HG03521 (cell line): ENCODE data around the gene FRAT1.
A peak's percentile ranks its signal among the peaks of the same experiment; 100 is the strongest.

Source experiments
- ATAC-seq: cut with Tn5 transposase; IDR thresholded peaks from one replicate; pipeline ENCODE4 v1.9.1; 2021; ENCODE audit warnings: mild to moderate bottlenecking, moderate library complexity; ENCODE audit not compliant: unreplicated experiment

Gene FRAT1

DNA sequence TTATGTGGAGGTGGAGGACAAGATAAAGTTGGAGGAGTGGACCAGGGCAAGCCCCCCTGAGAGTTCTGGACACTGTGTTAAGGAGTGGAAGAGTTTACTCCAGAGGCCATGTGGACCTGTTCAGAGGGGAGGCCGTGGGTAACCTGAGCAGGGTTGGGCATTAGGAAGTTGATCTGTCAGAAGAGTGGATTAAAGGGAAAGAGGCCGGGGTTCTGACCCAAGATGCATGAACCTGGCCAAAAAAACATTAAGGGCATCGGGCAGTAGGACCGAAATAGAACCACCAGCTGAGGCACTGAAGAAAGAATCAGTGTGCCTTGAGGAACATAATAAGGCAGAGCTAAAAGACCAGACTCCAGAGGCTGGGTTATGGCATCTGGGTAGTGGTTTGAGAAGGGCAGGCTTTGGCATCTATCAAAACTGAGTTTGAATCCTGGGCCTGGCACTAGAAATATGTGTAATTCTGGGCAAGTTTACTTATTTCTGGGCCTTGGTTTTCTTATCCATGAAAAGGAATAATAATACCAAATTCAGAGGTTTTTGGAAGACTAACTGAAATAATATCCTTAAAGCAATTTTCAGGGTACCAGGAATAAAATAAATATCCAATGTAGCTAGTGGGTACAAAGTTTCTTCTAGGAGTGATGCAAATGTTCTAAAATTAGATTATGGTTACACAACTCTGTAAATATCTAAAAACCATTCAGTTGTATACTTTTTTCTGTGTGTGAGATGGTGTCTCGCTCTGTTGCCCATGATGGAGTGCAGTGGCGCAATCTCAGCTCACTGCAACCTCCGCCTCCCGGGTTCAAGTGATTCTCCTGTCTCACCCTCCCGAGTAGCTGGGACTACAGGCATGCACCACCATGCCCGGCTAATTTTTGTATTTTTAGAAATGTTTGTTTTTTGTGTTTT lies 10.9 kb upstream of the FRAT1 start:
- ATAC-seq = no peak

DNA sequence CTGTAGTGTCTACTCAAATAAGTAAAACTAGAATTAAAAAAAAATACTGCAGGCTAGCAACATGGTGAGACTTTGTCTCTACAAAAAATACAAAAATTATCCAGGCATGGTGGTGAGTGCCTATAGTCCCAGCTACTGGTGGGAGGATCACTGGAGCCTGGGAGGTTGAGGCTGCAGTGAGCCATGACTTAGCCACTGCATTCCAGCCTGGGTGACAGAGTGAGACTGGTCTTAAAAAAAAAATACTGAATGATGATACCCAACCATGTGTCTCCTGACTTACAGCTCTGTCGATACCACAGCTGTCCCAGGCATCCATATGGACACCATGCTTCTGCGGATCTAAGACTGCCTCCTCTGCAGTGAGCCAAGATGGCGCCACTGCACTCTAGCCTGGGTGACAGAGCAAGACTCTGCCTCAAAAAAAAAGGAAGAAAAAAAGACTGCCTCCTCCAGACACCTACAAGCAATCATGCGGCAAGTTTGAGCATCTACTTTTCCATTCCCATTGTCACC lies 7.9 kb upstream of the FRAT1 start:
- ATAC-seq = no peak

DNA sequence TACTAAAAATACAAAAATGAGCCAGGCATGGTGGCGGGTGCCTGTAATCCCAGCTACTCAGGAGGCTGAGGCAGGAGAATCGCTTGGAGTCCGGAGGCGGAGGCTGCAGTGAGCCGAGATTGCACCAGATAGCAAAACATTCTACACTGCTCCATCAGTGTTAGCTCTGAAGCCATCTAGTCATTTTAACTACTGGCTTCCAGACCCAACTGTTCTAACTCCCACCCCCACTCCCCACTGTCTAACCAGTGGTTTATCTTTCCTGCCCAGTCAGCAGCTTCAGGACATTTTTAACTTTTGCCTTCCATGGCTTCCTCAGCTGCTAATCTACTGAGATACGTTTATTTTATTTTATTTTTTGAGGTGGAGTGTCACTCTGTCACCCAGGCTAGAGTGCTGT lies 6.2 kb upstream of the FRAT1 start:
- no peak for ATAC-seq

DNA sequence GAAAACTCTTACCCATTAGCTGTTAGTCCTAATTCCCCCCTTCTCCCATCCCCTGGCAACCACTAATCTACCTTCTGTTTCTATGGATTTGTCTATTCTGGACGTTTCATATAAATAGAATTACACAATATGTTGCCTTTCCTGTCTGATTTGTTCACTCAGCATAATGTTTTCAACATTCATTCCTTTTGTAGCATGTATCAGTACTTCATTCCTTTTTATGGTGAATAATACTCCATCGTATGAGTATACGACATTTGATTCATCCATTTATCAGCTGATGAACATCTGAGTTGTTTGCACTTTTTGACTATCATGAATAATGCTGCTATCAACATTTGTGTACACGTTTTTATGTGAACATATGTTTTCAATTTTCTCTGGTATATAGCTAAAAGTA lies 4.4 kb upstream of the FRAT1 start:
- ATAC-seq = no peak

DNA sequence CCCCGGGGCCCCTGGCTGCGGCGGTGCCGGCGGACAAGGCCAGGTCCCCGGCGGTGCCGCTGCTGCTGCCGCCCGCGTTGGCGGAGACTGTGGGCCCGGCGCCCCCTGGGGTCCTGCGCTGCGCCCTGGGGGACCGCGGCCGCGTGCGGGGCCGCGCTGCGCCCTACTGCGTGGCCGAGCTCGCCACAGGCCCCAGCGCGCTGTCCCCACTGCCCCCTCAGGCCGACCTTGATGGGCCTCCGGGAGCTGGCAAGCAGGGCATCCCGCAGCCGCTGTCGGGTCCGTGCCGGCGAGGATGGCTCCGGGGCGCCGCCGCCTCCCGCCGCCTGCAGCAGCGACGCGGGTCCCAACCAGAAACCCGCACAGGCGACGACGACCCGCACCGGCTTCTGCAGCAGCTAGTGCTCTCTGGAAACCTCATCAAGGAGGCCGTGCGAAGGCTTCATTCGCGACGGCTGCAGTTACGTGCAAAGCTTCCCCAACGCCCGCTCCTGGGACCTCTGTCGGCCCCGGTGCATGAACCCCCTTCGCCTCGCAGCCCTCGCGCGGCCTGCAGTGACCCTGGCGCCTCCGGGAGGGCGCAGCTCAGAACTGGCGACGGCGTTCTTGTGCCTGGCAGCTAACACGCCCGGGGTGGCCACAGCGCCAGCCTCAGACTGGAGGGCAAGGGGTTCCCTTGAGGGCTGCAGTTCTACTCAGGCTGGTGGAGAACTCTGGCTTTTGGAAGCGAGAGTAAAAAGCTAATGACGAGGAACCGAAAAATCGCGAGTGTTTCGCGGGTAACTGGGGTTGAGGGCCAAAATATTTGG lies 804 bp downstream of the FRAT1 start:
- ATAC-seq = peak; percentile 23

DNA sequence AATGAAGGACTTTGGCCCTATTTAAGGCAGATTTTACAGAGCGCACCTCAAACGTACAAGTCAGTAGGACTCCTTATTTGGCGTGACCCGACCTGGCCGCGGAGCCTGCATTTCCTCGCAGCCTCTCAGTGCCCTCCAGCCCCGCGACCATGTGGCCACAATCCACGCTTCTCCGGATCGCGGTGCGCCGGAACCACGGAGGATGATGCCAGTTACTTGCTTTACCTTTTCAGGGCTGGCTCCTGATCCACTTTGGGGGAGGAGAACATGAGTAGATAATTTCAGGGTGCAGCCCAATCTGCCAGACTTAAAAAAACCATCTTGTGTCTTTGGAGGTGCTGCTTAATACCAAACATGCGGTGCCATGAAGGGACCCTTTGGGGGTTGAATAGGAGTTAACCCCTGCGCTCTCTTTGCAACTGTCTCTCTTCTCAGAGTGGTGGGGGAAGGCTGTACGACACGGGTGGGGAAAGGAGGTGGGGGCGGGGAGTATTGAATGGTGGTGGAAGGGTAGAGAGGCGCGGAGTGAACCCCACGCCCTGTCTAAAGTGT lies 1.5 kb downstream of the FRAT1 start:
- no peak for ATAC-seq

DNA sequence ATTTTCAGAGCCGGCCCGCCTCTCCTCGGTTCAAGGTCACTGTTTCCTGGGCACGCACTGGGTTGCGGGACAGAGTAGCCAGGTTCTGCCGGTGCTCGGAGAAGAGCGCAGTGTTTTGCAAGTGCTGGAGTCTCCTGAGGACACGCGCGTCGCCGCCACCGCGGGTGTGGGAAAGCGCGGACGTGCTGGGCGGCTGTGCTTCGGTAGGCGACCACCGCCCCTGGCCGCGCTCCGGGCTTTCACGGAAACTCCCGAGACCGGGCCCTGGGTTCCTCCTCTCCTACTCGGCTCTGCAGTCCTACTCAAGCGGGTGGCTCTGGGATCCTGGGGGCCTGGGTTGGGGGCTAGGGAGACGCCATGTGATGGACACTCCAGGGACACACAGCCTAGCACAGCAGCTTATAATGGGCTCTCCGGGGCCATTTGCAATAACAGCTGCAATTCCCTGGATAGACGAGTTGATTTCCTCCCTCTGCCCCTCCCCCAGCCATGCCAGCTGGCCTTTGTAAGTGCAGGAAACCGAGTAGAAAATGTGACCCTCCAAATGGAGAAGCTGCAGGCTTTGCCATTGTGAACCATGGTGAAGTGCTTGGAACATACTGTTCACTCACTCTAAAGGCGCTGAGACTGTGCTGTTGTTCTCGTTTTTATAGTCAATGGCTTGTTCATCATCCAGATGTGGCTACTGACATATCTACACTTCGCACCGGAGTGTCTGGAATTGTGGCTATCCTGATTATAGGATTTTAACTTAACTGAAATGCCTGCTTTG lies 2.1 kb downstream of the FRAT1 start:
- ATAC-seq = no peak

DNA sequence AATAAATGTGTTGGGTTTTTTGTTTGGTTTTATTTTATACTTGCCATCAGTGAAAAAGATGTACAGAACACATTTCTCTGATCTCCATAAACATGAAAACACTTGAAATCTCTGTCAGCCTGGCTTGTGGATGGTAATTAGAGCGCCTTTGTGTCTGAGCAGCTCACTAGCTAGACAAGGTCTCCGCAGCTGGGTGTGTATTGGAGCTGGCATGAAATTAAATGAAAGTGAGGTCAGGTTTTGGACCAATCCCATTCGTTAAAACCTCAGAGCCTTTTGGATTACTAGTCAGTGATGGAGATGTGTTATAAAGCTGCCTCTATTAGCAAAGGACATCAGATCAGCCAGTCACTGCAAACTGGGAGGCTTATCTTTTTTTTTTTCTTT lies 2.7 kb downstream of the FRAT1 start:
- ATAC-seq = no peak

DNA sequence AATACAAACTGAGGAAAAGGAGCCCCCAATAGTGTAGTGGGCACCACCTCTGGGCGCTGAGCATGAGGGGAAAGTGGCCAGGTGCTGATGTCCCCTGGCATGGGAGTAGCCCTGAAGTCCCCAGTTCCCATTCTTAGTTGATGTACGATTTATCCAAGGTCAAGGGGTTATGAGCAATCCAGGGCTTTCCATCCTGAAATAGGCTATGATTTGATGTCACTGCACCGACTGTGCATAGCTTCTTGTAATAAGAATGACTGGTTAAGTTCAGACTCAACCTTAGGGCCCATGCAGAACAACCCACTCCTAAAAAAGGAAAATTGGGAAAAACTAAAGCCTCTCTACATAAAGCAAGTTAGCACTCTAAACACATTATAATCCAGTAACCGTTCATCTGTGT lies 4.4 kb downstream of the FRAT1 start:
- ATAC-seq = no peak

DNA sequence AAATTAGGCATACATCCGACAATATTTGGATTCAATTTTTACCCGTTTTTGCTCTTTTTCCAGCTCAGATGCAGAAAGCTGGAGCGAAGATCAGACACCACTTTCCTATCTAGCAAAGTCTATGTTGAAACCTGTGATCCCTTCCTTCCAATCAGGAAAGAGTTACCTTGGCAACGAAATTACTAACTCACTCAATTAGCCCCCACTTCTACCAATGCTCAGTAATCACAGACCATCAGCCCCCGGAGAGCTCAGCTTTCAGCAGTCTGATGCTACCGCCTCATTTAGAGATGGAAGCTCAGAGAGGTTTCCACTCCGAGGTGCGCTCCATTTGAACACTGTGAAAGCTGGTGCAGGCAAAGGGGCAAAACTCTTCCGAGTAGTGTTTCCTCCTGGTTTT lies 6.7 kb downstream of the FRAT1 start:
- no peak for ATAC-seq

DNA sequence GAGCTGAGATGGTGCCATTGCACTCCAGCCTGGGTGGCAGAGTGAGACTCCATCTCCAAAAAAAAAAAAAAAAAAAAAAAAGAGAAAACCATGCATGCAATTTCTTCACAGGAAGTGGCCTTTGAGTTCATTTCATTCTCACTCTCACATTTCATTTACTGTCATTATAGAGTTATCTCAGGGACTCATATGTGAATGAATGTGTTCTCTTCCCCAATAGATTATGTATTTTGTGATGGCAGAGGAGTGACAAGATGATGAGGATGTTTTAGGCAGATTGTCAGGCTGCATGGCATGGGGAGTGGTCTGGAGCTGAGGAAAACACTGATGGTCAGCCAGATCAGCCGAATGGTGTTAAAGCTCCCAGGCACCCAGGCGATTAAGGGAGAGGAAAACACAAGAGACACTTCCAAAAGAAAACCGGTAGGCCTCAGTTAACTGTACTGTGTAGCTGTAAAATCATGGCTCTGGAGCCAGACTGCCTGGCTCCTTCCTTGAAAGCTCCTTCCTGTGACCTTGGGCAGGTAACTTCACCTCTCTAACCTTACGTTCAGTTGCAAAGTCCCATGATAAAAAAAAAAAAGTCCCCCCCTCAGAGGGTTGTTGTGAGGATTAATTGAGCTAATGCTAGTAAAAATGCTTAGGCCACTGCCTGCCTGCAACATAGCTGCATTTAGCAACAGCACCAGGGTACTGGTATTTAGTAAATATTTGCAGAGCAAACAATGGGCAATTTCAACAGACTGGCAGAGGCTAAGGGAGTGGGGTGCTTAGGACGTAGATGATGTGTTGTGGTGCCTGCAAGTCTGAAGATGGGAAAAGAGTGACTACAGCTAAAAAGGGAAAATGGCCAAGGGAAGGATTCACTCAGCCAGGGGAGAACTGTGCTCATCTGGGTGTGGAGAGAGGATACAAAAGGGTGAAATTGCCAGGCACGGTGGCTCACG lies 8.6 kb downstream of the FRAT1 start:
- no peak for ATAC-seq

DNA sequence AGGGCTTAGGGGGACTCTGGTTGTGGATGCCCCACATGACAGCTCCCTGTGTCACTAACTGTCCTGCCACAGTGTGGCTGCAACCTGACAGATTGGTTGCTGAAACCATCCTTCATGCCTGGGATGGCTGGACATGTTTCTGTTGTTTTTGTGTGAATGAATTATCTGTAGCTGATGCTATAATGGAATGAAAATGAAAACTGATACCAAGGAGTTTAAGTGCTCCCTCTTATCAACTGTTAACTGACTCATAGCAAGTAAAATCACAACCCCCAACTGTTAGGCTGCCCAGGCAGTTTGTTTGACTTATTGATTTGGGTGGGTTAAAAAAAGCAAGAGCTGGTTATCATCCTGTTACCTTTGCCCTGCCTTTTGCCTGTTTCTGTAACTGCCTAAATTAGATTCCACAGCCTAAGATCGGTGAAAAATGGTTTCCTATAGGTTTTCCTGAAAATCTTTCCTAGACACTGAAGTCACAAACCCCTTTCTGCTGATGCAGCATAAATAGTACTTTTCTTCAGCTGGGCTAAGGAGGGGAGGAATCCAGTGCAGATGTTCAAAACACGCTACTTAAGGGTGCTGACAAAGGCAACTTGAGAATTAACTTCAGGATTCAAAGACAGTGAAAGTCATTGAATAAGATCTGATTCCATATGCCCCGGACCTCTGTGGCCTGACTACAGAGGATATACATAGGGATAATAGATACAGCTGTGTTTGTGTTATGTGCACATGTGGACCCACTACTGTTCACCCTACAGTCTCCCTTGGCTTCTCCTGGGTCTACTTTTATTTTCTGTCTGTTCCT lies 9.8 kb downstream of the FRAT1 start:
- ATAC-seq = no peak

DNA sequence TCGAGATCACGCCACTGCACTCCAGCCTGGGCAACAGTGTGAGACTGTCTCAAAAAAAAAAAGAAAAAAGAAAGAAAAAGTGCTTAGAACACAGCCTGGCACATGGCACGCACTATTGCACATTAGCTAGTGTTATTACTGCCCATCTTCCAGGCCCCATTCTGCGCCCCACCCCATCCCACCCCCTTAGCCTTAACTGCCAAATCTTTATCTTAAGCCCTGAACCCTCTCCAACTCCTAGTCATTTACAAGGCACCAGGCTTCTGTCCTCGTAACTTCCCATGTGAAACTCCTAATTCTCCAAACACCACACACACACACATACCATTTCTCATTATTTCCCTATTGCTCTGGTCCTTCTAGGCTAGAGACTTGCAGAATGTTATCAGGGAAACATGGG lies 10.7 kb downstream of the FRAT1 start:
- ATAC-seq = no peak

DNA sequence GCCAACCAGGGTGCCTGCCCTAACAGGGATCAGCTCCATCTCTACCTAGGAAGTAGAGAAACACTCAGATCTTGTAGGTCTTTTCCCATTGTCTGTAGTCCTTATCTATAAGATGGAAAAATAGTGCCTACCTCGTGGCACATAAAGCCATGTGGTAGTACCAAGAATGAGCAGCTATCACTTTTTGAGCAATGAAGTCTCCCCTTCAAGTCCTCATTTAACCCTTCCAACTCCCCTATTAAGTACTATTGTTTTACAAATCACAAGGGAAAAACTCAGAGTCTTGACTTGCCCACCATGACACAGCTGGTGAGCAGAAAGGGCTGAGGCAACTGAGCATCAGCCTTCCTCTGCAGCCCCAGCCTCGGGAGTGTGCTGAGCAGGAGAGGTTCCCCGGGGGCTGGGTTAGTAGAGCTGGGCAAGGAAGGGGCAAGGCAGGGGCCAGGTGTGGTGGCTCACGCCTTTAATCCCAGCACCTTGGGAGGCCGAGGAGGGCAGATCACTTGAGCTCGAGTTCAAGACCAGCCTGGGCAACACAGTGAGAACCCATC lies 12.2 kb downstream of the FRAT1 start:
- ATAC-seq = no peak

DNA sequence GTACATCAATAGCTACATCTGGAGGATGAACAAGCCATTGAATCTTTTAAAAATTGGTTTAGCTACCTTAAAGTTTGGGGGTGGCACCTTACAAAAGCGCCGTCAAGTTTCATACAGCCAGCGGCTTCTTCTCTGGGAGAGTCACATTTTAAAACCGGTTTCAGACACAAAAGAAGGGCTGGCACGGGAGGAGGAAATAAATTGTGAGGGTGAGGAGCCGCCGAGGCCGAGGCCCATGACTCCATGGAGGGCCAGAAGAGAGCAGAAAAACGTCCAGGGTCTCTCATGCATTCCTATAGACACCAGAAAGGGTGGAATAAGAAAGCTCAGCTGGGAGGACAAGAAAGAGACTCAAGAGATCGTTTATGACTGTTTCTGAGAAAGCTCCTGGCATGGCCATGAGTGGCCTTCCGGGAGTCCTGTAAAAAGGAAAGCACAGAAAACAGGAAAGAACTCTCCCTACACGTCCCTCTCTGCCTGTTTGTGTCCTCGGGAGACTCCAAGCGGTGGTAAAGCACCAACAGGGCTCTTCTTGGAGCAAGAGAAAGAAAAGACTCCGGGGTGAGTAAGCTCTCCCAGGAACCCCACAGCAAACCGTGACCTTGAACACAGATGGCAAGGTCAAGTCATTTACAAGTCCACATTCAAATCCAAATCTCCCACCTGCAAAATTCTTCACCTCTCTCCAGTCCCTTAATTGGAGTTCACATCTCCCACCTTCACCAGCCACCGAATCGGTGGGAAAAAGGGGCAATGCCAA lies 13.7 kb downstream of the FRAT1 start:
- ATAC-seq = no peak

DNA sequence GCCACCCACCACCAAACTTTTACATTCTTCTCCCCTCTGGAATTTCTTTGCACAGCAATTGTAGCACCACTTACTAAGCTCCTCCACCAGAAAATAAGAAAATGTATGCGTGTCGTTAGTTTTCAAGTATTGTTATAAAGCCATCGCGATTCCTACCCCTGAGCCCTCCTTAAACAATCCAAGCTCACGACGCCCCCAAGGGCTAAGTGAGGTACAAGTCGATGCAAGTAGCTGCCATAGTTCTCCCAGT lies 14.2 kb downstream of the FRAT1 start:
- no peak for ATAC-seq

DNA sequence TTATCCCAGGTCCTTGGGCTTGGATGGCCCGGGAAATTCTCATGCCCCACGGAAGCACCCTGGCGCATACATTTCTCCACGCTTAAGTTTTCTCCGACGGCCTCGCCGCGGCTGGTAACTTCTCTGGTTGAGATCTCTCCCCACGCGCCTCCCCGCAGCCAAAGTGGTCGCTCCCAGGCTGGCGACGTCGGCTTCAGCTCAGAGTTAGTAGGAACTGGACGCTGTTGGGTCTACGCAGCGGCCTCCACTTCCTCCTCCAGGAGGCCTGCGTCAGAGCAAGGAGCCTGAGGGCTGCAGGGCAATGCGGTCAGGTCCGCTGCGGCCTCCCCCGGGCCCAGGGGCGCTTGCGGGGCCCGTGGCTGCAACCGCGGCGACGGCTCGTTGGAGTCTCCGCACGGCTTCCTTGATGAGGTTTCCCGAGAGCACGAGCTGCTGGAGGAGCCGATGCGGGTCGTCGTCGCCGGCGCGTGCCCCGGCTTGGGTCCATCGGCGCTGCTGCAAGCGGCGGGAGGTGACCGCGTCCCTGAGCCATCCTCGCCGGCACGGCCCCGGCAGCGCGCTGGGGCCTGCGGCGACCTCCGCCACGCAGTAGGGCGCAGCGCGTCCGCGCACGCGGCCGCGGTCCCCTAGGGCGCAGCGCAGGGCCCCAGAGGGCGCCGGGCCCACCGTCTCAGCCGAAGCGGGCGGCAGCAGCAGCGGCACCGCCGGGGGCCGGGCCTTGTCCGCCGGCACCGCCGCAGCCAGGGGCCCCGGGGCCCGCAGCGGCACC lies 14.7 kb downstream of the FRAT1 start:
- peak; percentile 22 for ATAC-seq
